HG02840 (cell line): Measurements from ENCODE around the gene SFRP5.

ENCODE experiments used
- ATAC-seq: cut with Tn5 transposase; IDR thresholded peaks from one replicate; pipeline ENCODE4 v1.9.1; 2021; ENCODE audit warnings: mild to moderate bottlenecking, moderate library complexity, moderate number of reproducible peaks; ENCODE audit not compliant: unreplicated experiment, low FRiP score

SFRP5 gene

DNA sequence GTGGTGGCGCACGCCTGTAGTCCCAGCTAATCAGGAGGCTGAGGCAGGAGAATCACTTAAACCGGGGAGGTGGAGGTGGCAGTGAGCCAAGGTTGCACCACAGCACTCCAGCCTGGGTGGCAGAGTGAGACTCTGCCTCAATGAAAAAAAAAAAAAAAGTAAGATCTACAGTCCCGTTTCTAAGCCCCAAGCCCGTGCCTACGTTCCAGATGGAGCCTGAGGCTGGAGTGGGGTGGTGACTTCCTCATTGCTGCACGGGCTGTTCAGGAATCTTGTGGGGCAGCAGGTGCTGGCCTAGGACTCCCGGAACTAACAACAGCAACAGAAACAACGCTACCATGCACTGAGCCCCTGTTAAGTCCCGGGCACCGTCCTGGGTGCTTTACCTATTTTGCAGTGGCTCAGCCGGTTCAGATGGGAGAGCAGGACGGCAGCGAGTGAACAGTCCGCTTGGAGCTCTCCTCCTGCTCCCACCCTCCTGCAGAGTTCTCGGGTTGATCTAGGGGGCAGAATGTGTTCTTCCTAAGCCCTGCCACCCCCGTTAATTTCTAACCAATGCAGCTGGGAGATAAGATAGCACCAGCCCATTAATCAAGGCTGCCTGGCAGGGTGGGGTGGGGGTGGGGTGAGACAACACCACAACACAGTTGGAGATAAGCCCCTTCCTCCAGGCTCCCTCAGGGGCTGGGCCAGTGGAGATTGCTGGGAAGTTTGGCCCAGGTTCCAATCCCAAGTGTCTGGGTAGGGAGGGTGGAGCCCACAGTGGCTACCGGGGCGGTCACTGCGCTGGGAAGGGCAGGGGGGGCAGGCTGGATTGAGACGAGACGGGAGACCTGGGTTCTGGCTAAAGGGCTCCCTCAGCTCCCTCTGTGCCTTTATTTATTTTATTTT is 17.0 kb upstream of the SFRP5 start:
- ATAC-seq = no peak

DNA sequence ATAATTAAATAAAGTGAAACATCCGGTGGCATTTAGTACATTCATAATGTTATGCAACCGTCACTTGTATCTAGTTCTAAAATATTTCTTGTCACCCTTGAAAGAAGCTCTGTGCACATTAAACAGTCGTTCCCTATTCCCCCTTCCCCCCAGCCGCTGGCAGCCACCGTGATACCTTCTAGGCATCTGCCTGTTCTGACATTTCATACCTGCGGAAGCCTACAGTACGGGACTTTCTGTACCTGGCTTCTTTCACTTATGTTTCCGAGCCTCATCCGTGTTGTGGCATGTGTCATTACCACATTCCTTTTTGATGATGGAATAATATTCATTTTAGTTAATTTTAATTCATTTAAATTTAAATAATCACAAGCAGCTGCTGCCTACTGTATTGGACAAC is 13.9 kb upstream of the SFRP5 start:
- ATAC-seq = no peak

DNA sequence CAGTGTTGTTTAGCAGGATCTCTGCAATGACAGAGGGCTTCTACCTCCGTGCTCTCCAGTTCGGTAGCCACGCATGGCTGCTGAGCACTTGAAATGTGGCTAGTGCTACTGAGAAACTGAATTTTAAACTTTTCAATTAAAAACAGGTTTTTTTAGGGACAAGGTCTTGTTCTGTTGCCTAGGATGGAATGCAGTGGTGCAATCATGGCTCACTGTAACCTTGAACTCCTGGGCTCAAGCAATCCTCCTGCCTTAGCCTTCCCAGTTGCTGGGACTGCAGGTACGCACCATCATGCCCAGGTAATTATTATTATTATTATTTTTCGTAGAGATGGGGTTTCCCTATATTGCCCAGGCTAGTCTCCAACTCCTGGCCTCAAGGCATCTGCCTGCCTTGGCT is 13.4 kb upstream of the SFRP5 start:
- ATAC-seq = no peak

DNA sequence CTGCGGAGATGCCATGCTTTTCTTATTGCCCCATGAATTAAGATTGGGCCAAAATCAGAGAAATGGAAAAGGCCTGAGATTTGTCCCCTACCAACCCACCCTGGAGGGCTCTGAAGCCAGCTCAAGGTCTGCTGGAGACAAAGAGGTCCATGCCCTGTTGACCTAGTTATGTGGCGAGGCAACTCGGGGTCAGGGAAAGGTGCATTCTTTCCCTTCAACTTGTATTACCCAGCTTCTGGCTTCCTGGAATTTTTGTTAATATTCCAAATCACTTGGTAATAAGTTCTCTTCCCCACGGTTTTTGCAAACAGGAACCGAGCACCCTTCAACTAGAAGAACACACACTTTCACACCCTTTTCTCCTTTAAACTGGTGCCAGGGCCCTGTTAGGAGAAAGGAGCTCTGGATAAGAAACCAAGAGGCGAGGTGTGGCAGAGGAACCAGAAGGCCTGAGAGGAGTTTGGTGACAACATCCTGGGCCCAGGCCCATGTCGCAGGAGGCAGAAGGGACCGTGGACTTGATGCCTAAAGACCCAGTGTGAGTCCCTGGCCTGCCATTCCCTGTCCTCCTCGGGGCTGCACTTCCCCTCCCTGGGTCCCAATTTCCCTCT is 12.5 kb upstream of the SFRP5 start:
- ATAC-seq = no peak

DNA sequence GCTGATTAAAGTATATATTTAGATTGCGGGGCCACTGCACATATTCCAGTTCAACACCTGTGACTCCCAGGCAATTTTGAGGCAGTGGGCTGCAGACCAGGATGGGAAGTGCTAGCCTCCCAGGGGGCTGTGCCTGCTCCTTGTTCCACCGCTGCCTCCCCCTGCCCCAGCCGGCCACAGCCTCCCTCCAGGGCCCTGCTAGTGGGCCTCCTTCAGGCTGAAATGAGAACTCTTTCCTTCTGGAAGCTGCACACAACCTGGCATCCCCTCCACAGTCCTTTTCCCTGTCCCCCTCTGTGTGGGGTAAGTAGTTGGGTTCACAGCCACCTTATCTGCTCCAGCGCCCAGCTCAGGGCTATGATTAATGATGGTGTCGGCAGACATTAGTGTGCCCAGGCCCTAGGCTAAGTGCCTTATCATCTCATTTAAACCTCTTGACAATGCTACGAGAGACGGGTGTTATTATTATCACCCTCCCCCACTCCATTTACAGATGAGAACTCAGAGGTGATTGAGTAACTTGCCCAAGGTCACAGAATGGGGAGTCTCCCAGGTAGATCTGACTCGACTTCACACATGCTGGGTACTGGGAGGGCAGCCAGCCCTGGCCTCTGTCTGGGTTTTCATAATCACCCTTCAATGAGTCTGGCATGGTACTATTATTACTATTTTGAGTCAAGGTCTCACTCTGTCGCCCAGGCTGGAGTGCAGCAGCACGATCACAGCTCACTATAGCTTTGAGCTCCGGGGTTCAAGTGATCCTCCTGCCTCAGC is 10.8 kb upstream of the SFRP5 start:
- no peak for ATAC-seq

DNA sequence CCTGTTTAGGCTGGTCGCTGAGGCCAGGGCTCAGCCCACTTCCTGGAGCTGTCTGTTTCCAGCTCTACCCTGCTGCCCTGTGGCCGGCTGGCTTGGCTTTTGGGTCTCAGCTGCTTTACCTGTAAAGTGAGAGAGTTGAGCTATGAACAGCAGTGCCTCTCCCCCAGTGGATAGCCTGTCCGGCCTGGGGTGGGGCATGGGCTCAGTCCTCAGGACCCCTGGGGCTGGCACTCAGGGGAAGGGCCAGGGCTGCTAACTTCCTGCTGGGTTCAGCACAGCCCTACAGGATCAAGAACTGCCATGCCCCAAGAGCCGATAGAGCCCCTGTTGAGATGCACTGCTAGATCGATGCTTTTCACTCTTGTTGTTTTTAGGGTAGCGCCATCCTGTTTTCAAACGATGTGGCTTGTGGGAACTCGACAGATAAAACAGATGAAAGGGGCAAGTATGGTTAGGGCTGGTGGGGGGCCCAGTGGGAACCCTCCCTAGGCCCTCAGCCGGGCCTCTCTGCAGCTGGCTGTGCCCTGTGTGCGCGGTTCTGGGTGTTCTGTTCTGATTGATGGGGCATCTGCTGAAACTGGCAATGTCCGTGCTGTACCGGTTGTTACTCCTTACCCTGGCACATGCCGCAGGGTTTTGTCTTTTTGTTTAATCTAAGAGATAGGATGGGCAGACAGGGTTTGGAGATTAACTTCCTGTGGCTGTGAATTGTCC is 10.0 kb upstream of the SFRP5 start:
- ATAC-seq = no peak

DNA sequence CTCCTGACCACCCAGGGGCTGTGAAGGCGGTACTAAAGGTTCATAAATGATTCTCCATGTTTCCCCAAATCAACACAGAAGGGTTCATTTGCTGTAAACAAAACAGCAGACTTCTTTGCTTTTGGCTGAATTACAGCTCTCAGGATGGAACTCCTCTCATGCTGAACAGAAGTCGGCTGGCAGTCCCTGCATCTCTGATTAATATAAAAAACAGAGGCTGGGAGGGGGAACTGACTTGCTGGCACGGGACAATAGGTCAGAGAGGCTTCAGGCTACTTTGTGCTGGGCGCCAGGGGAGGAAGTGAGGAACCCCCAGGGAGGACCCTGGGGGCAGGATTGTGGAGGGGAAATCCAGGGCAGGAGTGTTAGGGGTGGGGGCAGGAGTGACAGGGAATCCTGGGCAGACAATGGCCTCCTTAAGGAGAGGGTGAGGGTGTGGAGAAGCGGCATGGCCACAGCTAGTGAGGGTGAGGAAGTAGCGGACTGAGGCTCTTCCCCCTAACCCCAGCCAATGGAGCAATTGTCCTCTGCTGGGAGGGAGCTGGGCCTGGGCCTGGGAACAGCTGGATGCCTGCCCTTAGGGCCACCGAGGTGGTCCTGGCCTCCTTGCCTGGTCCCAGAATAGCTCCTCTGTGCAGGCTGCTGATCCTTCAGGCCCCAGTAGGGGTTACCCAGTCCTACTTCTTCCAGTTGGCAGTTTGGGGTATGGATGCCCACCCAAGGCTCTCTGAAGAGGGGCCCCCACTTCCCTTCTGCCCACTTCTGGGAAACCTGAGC is 9.2 kb upstream of the SFRP5 start:
- no peak for ATAC-seq

DNA sequence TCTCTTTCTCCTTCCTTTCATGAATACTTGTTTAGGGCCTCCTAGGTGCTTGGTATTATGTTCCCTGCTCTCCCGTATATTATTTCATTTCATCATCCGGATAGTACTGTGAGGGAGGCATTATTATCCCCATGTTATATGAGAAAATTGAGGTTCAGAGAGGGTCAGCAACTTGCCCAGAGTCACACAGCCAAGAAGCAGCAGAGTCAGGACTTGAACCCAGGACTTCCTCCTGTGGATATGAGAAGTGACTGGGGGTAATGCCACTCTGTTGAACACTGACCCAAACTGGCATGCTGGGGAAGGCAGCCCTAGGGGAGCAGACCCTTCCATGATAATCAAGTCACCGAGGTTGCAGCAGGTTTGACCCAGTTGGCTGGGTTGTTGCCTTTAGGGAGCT is 8.2 kb upstream of the SFRP5 start:
- ATAC-seq = no peak

DNA sequence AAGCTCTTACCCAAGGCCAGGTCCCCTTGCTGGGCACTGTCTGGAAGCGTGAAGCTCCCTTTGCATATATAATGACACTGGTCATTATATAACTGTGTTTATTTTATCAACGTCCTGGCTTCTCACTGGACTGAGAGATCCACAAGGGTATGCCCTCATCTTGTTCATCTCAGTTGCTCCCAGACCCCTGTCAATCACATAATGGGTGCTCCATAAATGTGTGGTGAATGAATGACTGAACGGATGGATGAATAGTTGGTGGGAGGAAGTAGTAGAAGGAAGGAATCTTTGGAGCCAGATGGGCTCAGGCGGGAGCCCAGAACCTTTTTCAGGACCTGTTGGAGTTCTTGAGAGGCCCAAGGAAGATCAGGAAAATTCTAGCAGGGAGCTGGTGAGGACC is 7.7 kb upstream of the SFRP5 start:
- ATAC-seq = no peak

GRCh38 chr10:97778452-97779302 is 6.9 kb upstream of the SFRP5 start:
- ATAC-seq = no peak

DNA sequence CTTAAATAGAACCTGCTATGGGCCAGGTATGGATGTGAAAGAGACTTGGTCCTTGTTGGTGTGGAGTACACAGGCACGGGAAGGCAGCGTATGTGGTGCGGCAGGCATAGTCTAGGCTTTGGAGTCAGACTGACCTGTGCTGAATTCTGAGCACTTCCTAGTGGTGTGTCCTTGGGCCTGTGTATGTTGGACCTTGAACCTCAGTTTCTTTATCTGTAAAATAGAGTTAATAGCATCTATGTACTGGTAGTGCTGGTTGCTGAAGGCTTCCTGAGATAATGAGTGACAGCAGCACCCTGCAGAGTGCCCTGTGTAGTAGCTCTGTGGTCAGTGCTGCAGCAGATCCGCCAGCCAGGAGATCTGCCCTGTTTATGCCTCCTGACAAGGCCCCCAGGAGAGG is 5.3 kb upstream of the SFRP5 start:
- no peak for ATAC-seq

GRCh38 chr10:97774811-97775294 is 3.1 kb upstream of the SFRP5 start:
- no peak for ATAC-seq

DNA sequence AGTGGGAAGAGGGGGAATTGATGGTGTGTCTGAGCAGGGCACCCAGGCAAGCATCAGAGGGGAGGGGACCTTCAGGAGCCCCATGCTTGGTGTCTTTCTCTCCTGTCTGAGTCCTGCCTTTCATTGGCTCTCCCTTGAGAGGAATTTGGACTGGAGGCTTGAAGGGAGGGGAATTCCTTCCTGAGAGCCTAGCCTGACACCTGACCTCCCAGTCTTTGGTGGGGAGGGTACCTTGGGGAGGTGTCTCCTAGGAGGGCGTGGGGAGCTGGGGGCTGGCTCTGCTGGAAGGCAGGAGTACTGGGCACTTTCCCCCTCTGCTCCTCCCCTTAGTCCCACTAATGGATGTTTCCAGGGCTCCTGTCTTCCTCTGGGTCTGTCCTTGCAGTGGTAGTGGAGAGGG is 1.3 kb upstream of the SFRP5 start:
- no peak for ATAC-seq

DNA sequence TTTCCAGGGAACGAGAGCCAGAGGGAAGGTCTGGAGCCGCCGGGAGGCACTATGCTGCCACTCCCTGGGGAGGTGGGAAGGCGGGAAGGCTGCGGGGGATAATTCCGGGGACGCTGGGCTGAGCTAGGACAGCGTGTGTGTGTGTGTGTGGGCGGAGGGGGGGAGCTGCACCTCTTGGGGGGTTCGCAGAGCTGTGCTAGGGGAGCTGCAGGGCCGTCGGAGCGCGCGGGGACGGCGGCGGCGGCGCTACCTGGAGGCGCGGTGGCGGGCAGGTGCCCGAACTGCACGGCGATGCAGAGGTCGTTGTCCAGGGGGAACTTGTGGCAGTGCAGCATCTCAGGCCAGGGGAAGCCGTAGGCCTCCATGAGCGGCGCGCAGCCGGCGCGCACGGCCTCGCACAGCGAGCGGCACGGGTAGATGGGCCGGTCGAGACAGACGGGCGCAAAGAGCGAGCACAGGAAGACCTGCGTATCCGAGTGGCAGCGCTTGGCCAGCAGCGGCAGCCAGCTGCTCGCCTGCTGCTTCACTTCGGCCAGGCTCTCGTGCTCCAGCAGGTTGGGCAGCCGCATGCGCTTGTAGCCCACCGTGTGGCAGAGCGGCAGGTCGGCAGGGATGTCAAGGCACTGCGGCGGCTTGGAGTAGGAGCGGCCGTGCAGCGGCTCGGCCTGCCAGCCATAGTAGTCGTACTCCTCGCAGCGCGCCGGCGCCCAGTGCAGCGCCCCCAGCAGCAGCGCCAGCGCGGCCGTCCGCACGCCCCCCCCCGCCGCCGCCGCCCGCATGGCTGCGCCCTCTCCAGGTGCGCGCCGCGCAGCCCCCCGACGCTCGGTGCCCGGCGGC is 526 bp downstream of the SFRP5 start:
- no peak for ATAC-seq

DNA sequence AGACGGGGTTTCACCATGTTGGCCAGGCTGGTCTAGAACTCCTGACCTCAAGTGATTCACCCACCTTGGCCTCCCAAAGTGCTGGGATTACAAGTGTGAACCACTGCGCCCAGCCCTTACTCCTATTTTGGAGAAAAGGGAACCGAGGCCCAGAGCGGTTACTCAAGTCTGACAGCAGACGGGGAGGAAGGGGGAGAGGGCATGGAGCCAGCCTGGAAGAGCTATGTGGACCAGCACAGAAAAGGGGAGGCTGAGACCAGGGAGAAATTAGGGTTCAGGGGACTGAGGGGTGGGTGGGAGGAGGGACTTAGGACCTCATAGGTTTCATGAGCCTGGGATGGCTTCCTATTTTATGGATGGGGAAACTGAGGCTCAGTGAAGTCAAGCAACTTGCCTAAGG is 1.5 kb downstream of the SFRP5 start:
- no peak for ATAC-seq

- no peak for ATAC-seq
Observed at GRCh38 chr10:97768322-97769315, 3.2 kb downstream of the SFRP5 start.
